Activated CD4-positive, alpha-beta T cell treated with anti-CD3 and anti-CD28 coated beads, Interleukin-2, Interleukin-6, amounts not matched to agents 100 ng/mL and 50 ng/mL, durations not matched to agents 16 hours and 8 hours (primary cell): ENCODE results near the gene PSMA6.
A peak's percentile ranks its signal among the peaks of the same experiment; 100 is the strongest.
"Not testable (repeated sequence)": the region's sequence is repeated elsewhere in the genome, so short reads cannot be mapped to it uniquely, and the experiment has no call there.

Experiments used
- DNase-seq: peaks from one replicate; pipeline ENCODE4 v3.0.0-alpha.2; 2020

PSMA6 gene

GRCh38 chr14:35292051-35292769 is at the start of gene PSMA6:
TSS of gene PSMA6 (plus strand) at chr14:35292382. CDS start at chr14:35292477, 95 bp downstream.
- peak; percentile 100 for DNase-seq

GRCh38 chr14:35242599-35243311 is 49.4 kb upstream of the PSMA6 start:
- DNase-seq, result no peak

GRCh38 chr14:35243956-35244355 is 48.2 kb upstream of the PSMA6 start:
- DNase-seq, result no peak

- DNase-seq, result no peak
Observed at GRCh38 chr14:35244542-35244941, 47.6 kb upstream of the PSMA6 start.

GRCh38 chr14:35245051-35245450 is 47.1 kb upstream of the PSMA6 start:
- no peak for DNase-seq

- DNase-seq, result no peak
Observed at GRCh38 chr14:35247777-35248475, 44.3 kb upstream of the PSMA6 start.

GRCh38 chr14:35248476-35248788 is 43.8 kb upstream of the PSMA6 start:
- DNase-seq, result no peak

- DNase-seq, result no peak
Observed at GRCh38 chr14:35250319-35250718, 41.9 kb upstream of the PSMA6 start.

- no peak for DNase-seq
Observed at GRCh38 chr14:35252451-35252868, 39.7 kb upstream of the PSMA6 start.

GRCh38 chr14:35253056-35253455 is 39.1 kb upstream of the PSMA6 start:
- DNase-seq, result not testable (repeated sequence)

- not testable (repeated sequence) for DNase-seq
Observed at GRCh38 chr14:35254034-35254622, 38.1 kb upstream of the PSMA6 start.

GRCh38 chr14:35254736-35255135 is 37.4 kb upstream of the PSMA6 start:
- peak; percentile 49 for DNase-seq

GRCh38 chr14:35255711-35256110 is 36.5 kb upstream of the PSMA6 start:
- no peak for DNase-seq

- no peak for DNase-seq
Observed at GRCh38 chr14:35257809-35258208, 34.4 kb upstream of the PSMA6 start.

- DNase-seq, result no peak
Observed at GRCh38 chr14:35258420-35258819, 33.8 kb upstream of the PSMA6 start.

- no peak for DNase-seq
Observed at GRCh38 chr14:35261774-35262173, 30.4 kb upstream of the PSMA6 start.

GRCh38 chr14:35262436-35262835 is 29.7 kb upstream of the PSMA6 start:
- no peak for DNase-seq

- no peak for DNase-seq
Observed at GRCh38 chr14:35268946-35269345, 23.2 kb upstream of the PSMA6 start.

- no peak for DNase-seq
Observed at GRCh38 chr14:35274805-35275204, 17.4 kb upstream of the PSMA6 start.

- no peak for DNase-seq
Observed at GRCh38 chr14:35277179-35277578, 15.0 kb upstream of the PSMA6 start.

- DNase-seq, result no peak
Observed at GRCh38 chr14:35279369-35279768, 12.8 kb upstream of the PSMA6 start.

GRCh38 chr14:35281341-35281740 is 10.8 kb upstream of the PSMA6 start:
- no peak for DNase-seq

- DNase-seq, result no peak
Observed at GRCh38 chr14:35284506-35284905, 7.7 kb upstream of the PSMA6 start.
